ENCODE data around the gene ADAMTSL2. TPM values are rescaled to one million over a fixed set of nuclear protein-coding genes. Genes with fewer than 3 reads are reported as not detected.
"Not testable (repeated sequence)": the region's sequence is repeated elsewhere in the genome, so short reads cannot be mapped to it uniquely, and the experiment has no call there.

Gene ADAMTSL2
- total and polyA plus RNA-seq, 8 donors = 1.3 to 20.6 (median 2.6) TPM; not detected in 2

DNA sequence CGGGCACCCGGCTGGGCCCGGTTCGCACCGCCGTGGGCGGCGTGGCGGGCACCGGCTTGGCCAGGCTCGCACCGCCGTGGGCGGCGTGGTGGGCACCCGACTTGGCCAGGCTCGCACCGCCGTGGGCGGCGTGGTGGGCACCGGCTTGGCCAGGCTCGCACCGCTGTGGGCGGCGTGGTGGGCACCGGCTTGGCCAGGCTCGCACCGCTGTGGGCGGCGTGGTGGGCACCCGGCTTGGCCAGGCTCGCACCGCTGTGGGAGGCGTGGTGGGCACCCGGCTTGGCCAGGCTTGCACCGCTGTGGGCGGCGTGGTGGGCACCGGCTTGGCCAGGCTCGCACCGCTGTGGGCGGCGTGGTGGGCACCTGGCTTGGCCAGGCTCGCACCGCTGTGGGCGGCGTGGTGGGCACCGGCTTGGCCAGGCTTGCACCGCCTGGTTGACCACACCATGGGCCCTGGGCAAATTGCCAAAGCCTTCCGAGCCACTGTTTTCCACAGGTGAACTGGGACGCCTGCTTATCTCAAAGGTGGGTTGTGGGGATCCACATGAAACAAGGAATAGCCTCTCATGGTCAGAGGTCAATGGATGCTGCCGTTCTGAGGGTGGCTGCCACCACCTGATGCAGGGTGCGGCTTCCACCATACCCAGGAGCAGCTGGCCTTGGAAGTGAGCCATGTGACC lies 28.2 kb downstream of the ADAMTSL2 start:
- H3K9me3 ChIP-seq = no peaks in the 10 kb centered on the region
- 74 to 90% (median 81%) methylated on average over 14 to 48 of the region's 54 CpGs for WGBS, 5 donors
- peak overlapping the region in 1 of 5 donors; percentile 7 for H3K27ac ChIP-seq
- DNase-seq = no peak
- peaks cover 9 to 42% (median 35%) of the 10 kb centered on the region in 4 donors for H3K4me1 ChIP-seq
- no peak overlapping the region for H3K4me3 ChIP-seq
- no peaks in the 10 kb centered on the region for H3K36me3 ChIP-seq
- intact Hi-C loops (cut with DNase I; ENCODE audit: low total_unique reads) = no loop called here
- peaks cover 0 to 13% (median 0%) of the 10 kb centered on the region in 3 donors for H3K27me3 ChIP-seq
- TF ChIP-seq POLR2AphosphoS5 (IDR thresholded peaks at IDR 0.05) (no peak), POLR2A (IDR thresholded peaks at IDR 0.05) (no peak), EP300 (IDR thresholded peaks at IDR 0.05) (no peak)
- TF ChIP-seq, protein P1, sequence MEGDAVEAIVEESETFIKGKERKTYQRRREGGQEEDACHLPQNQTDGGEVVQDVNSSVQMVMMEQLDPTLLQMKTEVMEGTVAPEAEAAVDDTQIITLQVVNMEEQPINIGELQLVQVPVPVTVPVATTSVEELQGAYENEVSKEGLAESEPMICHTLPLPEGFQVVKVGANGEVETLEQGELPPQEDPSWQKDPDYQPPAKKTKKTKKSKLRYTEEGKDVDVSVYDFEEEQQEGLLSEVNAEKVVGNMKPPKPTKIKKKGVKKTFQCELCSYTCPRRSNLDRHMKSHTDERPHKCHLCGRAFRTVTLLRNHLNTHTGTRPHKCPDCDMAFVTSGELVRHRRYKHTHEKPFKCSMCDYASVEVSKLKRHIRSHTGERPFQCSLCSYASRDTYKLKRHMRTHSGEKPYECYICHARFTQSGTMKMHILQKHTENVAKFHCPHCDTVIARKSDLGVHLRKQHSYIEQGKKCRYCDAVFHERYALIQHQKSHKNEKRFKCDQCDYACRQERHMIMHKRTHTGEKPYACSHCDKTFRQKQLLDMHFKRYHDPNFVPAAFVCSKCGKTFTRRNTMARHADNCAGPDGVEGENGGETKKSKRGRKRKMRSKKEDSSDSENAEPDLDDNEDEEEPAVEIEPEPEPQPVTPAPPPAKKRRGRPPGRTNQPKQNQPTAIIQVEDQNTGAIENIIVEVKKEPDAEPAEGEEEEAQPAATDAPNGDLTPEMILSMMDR (IDR thresholded peaks at IDR 0.05) = no peak

DNA sequence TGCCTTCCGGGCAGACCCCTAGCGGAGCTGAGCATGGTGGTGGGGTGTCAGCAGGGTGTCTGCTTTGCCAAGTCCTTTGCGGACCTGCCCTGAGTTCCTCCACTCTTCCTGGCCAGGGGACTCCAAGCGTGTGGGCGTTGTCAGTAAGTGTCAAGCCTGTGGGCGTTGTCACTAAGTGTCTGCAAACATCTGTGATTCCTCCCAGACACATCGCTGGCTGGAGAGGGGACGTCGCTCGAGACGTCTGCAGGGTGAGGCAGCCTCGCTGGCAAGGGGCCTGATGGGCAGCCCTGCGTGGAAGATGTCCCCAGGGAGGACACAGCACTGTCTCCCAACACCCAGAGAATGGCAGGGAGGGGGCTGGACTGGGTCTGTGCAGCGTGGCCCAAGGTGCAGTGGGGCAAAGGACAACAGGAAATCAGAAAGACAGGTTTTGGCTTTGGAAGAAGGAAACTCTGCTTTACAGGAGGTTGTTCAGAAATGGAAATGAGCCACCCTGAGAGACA lies 28.8 kb downstream of the ADAMTSL2 start:
- DNase-seq = peak in 1 of 2 donors; percentile 71
- no peaks in the 10 kb centered on the region for H3K9me3 ChIP-seq
- TF ChIP-seq POLR2AphosphoS5 (IDR thresholded peaks at IDR 0.05) (no peak), POLR2A (IDR thresholded peaks at IDR 0.05) (no peak), EP300 (IDR thresholded peaks at IDR 0.05) (no peak)
- TF ChIP-seq, protein P1 (IDR thresholded peaks at IDR 0.05) = no peak
- intact Hi-C loops (cut with DNase I; ENCODE audit: low total_unique reads) = no loop called here
- H3K4me1 ChIP-seq = peaks cover 8 to 36% (median 30%) of the 10 kb centered on the region in 4 donors
- WGBS, 5 donors = 10 to 22% (median 14%) methylated on average over 8 to 14 of the region's 14 CpGs
- no peaks in the 10 kb centered on the region for H3K36me3 ChIP-seq
- no peak overlapping the region for H3K4me3 ChIP-seq
- peak overlapping the region in 1 of 5 donors; percentile 7 for H3K27ac ChIP-seq
- H3K27me3 ChIP-seq = peaks cover 0 to 13% (median 0%) of the 10 kb centered on the region in 3 donors

DNA sequence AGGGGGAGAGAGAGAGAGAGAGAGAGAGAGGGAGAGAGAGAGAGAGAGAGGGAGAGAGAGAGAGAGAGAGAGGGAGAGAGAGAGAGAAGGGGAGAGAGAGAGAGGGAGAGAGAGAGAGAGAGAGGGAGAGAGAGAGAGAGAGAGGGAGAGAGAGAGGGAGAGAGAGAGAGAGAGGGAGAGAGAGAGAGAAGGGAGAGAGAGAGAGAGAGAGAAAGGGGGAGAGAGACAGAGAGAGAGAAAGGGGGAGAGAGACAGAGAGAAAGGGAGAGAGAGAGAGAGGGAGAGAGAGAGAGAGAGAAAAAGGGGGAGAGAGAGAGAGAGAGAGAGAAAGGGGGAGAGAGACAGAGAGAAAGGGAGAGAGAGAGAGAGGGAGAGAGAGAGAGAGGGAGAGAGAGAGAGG lies 29.3 kb downstream of the ADAMTSL2 start:
- H3K27me3 ChIP-seq = peaks cover 0 to 13% (median 0%) of the 10 kb centered on the region in 3 donors
- TF ChIP-seq, protein P1 (IDR thresholded peaks at IDR 0.05) = peak in 1 of 7 experiments; percentile 59
- H3K4me1 ChIP-seq = peaks cover 6 to 32% (median 25%) of the 10 kb centered on the region in 4 donors
- H3K36me3 ChIP-seq; H3K27ac ChIP-seq; H3K4me3 ChIP-seq; DNase-seq; intact Hi-C loops (cut with DNase I; ENCODE audit: low total_unique reads); H3K9me3 ChIP-seq: not testable (repeated sequence)

DNA sequence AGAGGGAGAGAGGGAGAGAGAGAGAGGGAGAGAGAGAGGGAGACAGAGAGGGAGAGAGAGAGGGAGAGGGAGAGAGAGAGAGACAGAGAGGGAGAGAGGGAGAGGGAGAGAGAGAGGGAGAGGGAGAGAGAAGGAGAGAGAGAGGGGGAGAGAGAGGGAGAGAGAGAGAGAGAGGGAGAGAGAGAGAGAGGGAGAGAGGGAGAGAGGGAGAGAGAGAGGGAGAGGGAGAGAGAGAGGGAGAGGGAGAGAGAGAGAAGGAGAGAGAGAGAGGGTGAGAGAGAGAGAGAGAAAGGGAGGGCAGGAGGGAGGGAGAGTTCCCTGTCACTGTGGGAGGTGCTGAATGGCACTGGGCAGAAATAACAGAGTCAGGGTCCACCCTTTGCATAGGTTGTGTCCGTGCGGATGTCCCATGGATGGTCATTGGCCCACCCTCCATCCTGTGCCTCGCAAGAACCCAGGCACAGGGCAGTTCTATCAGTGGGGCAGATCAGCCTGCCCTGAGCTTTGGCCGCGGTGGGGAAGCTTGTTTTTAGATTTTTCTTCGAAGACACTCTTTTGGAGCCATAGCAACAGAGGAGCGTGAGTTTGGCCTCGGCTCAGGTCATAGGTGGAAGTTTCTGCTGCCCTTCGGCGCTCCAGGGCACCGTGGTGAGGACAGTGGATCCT lies 30.1 kb downstream of the ADAMTSL2 start:
- no peak for DNase-seq
- TF ChIP-seq POLR2A (IDR thresholded peaks at IDR 0.05) (no peak), POLR2AphosphoS5 (IDR thresholded peaks at IDR 0.05) (no peak), EP300 (IDR thresholded peaks at IDR 0.05) (no peak)
- TF ChIP-seq, protein P1 (IDR thresholded peaks at IDR 0.05) = no peak
- intact Hi-C loops (cut with DNase I; ENCODE audit: low total_unique reads) = no loop called here
- Histone ChIP-seq H3K4me3 (no peak overlapping the region), H3K4me1 (peaks cover 6 to 30% (median 23%) of the 10 kb centered on the region in 4 donors), H3K36me3 (no peaks in the 10 kb centered on the region), H3K27me3 (peaks cover 0 to 13% (median 0%) of the 10 kb centered on the region in 3 donors), H3K27ac (peak overlapping the region in 3 of 5 donors; percentile 32 to 46 (median 42)), H3K9me3 (no peaks in the 10 kb centered on the region)
- 65 to 79% (median 70%) methylated on average over 11 of the region's 11 CpGs for WGBS, 5 donors
